Measurements from ENCODE around the gene TGDS. TPM values are rescaled to one million over a fixed set of nuclear protein-coding genes. Genes with fewer than 3 reads are reported as not detected.
A peak's percentile ranks its signal among the peaks of the same experiment; 100 is the strongest.

Gene TGDS
- total and polyA plus RNA-seq, 3 experiments from 2014 or later: 15.0 to 20.3 (median 19.9) TPM

- Mint-ChIP-seq H3K9me3 (no peaks in the 10 kb centered on the region), H3K36me3 (peaks cover 0 to 38% (median 9%) of the 10 kb centered on the region in 3 donors), H3K27ac (no peak overlapping the region), H3K4me1 (peaks cover 20 to 21% (median 21%) of the 10 kb centered on the region in 3 donors), H3K27me3 (peaks cover 0 to 1% of the 10 kb centered on the region in 2 donors), H3K4me3 (no peak overlapping the region)
- Histone ChIP-seq H3K27ac (ENCODE audit: low read depth, low read length) (no peak overlapping the region), H3K4me3 (ENCODE audit: low read length) (no peak overlapping the region), H3K9me3 (ENCODE audit: low read length) (no peaks in the 10 kb centered on the region), H3K27me3 (ENCODE audit: insufficient read depth, low read length, poor library complexity, severe bottlenecking) (no peaks in the 10 kb centered on the region), H3K36me3 (ENCODE audit: insufficient read depth, low read length) (no peaks in the 10 kb centered on the region), H3K4me1 (ENCODE audit: insufficient read depth, low read length) (no peaks in the 10 kb centered on the region)
- ChIA-PET POLR2A (no interaction called here), CTCF (no interaction called here)
- no peak for DNase-seq
These were observed 13.2 kb upstream of the TGDS start for GRCh38 chr13:94609196-94609595.

- ChIA-PET CTCF (no interaction called here), POLR2A (no interaction called here)
- no peak overlapping the region for H3K4me3 Mint-ChIP-seq
- peaks cover 0 to 38% (median 9%) of the 10 kb centered on the region in 3 donors for H3K36me3 Mint-ChIP-seq
- H3K4me1 Mint-ChIP-seq: peaks cover 20 to 21% (median 20%) of the 10 kb centered on the region in 3 donors
- Histone ChIP-seq H3K4me3 (ENCODE audit: low read length) (no peak overlapping the region), H3K36me3 (ENCODE audit: insufficient read depth, low read length) (no peaks in the 10 kb centered on the region), H3K27ac (ENCODE audit: low read depth, low read length) (no peak overlapping the region), H3K4me1 (ENCODE audit: insufficient read depth, low read length) (no peaks in the 10 kb centered on the region), H3K27me3 (ENCODE audit: insufficient read depth, low read length, poor library complexity, severe bottlenecking) (no peaks in the 10 kb centered on the region), H3K9me3 (ENCODE audit: low read length) (no peaks in the 10 kb centered on the region)
- H3K9me3 Mint-ChIP-seq: no peaks in the 10 kb centered on the region
- no peak overlapping the region for H3K27ac Mint-ChIP-seq
- no peak for DNase-seq
- peaks cover 0 to 1% of the 10 kb centered on the region in 2 donors for H3K27me3 Mint-ChIP-seq
These were observed 12.6 kb upstream of the TGDS start for GRCh38 chr13:94608586-94608985.

GRCh38 chr13:94607939-94608338 lies 12.0 kb upstream of the TGDS start:
- H3K27ac Mint-ChIP-seq: no peak overlapping the region
- DNase-seq: no peak
- H3K9me3 ChIP-seq (ENCODE audit: low read length): no peaks in the 10 kb centered on the region
- H3K9me3 Mint-ChIP-seq: no peaks in the 10 kb centered on the region
- no peak overlapping the region for H3K4me3 ChIP-seq (ENCODE audit: low read length)
- POLR2A ChIA-PET: no interaction called here
- H3K27me3 Mint-ChIP-seq: peaks cover 0 to 1% of the 10 kb centered on the region in 2 donors
- peaks cover 22 to 25% (median 23%) of the 10 kb centered on the region in 3 donors for H3K4me1 Mint-ChIP-seq
- CTCF ChIA-PET: no interaction called here
- no peaks in the 10 kb centered on the region for H3K27me3 ChIP-seq (ENCODE audit: insufficient read depth, low read length, poor library complexity, severe bottlenecking)
- H3K4me1 ChIP-seq (ENCODE audit: insufficient read depth, low read length): no peaks in the 10 kb centered on the region
- peaks cover 0 to 34% (median 9%) of the 10 kb centered on the region in 3 donors for H3K36me3 Mint-ChIP-seq
- no peak overlapping the region for H3K27ac ChIP-seq (ENCODE audit: low read depth, low read length)
- H3K36me3 ChIP-seq (ENCODE audit: insufficient read depth, low read length): no peaks in the 10 kb centered on the region
- H3K4me3 Mint-ChIP-seq: no peak overlapping the region

GRCh38 chr13:94607056-94607455 lies 11.1 kb upstream of the TGDS start:
- ChIA-PET POLR2A (no interaction called here), CTCF (no interaction called here)
- Histone ChIP-seq H3K27me3 (ENCODE audit: insufficient read depth, low read length, poor library complexity, severe bottlenecking) (no peaks in the 10 kb centered on the region), H3K4me3 (ENCODE audit: low read length) (no peak overlapping the region), H3K4me1 (ENCODE audit: insufficient read depth, low read length) (peaks cover 7% of the 10 kb centered on the region), H3K36me3 (ENCODE audit: insufficient read depth, low read length) (no peaks in the 10 kb centered on the region), H3K9me3 (ENCODE audit: low read length) (no peaks in the 10 kb centered on the region), H3K27ac (ENCODE audit: low read depth, low read length) (no peak overlapping the region)
- H3K27ac Mint-ChIP-seq: peak overlapping the region in 4 of 8 donors; percentile 7 to 47 (median 38)
- H3K4me1 Mint-ChIP-seq: peaks cover 30 to 34% (median 31%) of the 10 kb centered on the region in 3 donors
- peaks cover 0 to 1% of the 10 kb centered on the region in 2 donors for H3K27me3 Mint-ChIP-seq
- H3K36me3 Mint-ChIP-seq: peaks cover 0 to 30% (median 9%) of the 10 kb centered on the region in 3 donors
- DNase-seq: no peak
- no peaks in the 10 kb centered on the region for H3K9me3 Mint-ChIP-seq
- H3K4me3 Mint-ChIP-seq: peak overlapping the region in 1 of 7 donors; percentile 2

GRCh38 chr13:94602467-94602866 lies 6.5 kb upstream of the TGDS start:
- Mint-ChIP-seq H3K9me3 (no peaks in the 10 kb centered on the region), H3K4me1 (peaks cover 28 to 38% (median 38%) of the 10 kb centered on the region in 3 donors), H3K36me3 (peaks cover 0 to 10% (median 7%) of the 10 kb centered on the region in 3 donors), H3K27ac (peak overlapping the region; percentile 56 to 90 (median 82)), H3K27me3 (peaks cover 0 to 1% of the 10 kb centered on the region in 2 donors), H3K4me3 (peak overlapping the region; percentile 85 to 93 (median 88))
- peak overlapping the region; percentile 68 for H3K27ac ChIP-seq (ENCODE audit: low read depth, low read length)
- H3K9me3 ChIP-seq (ENCODE audit: low read length): no peaks in the 10 kb centered on the region
- H3K4me3 ChIP-seq (ENCODE audit: low read length): peak overlapping the region; percentile 60
- ChIA-PET POLR2A (interaction anchor here (0.6 to 2.1 kb wide), 2 partner anchors 53 to 147 kb away, joined by 3 to 8 read pairs; no protein-coding TSS in a partner anchor), CTCF (interaction anchor here (0.9 to 1.9 kb wide), 2 partner anchors 15 to 17 kb away, joined by 3 to 8 read pairs; no protein-coding TSS in a partner anchor)
- DNase-seq: peak in 1 of 5 donors; percentile 9
- no peaks in the 10 kb centered on the region for H3K27me3 ChIP-seq (ENCODE audit: insufficient read depth, low read length, poor library complexity, severe bottlenecking)
- H3K4me1 ChIP-seq (ENCODE audit: insufficient read depth, low read length): peaks cover 7% of the 10 kb centered on the region
- H3K36me3 ChIP-seq (ENCODE audit: insufficient read depth, low read length): no peaks in the 10 kb centered on the region

DNA sequence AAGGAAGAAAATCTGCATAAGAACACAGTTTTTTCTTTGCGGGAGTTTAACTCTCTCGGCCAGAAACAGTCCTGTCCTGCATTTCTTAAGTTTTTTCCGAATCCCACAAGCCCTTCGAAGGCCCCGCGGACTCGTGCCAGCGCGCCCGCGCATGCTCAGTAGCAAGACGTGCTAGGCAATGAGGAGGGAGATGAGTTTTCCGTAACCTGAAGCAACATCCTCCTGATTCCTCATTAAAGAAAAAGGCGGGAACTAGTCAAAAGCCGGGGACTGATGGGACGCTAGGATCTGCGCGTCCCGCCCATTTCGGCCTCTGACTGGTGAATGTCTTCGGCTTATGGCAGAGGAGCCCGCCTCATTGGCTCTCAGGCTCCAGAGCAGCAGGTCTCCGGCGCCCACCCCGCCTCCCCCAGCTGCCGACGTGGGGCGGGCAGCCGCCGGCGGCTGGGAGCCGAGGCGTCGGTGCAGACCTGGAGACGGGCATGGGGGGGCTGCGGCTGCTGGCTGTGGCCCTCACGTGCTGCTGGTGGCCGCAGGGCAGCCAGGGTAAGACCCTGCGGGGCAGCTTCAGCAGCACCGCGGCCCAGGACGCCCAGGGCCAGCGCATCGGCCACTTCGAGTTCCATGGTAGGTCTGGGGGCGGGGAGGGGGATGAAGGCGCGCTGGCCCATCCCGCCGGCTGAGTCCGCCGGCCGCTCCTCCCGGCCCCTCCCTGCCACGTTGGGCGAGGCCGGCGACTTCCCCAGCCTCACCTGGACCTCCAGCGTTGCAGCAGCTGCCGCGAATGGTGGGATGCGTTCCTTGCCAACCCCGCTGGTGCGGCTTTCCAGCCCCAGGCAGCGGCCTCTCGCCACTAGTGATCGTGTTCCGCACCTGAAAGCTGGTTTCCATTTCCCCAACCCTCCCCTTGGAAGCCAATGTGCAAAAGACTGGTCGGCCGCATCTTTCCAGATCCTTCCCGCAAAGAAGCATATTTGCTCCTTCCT lies 5.8 kb upstream of the TGDS start, which contains the start of gene GPR180:
Gene GPR180, plus strand, starts transcription at position 412 of the 986 bp plus-strand sequence. Its CDS starts 71 bp downstream, at position 483.
- Histone ChIP-seq H3K4me3 (ENCODE audit: low read length) (peak within 1 kb of the TSS; percentile 60), H3K9me3 (ENCODE audit: low read length) (no peaks in the 10 kb centered on the region), H3K27ac (ENCODE audit: low read depth, low read length) (peak within 1 kb of the TSS; percentile 68), H3K27me3 (ENCODE audit: insufficient read depth, low read length, poor library complexity, severe bottlenecking) (no peaks in the 10 kb centered on the region), H3K4me1 (ENCODE audit: insufficient read depth, low read length) (peaks cover 7% of the 10 kb centered on the region), H3K36me3 (ENCODE audit: insufficient read depth, low read length) (no peaks in the 10 kb centered on the region)
- Mint-ChIP-seq H3K27ac (peak within 1 kb of the TSS; percentile 56 to 97 (median 87)), H3K4me1 (peaks cover 22 to 34% (median 31%) of the 10 kb centered on the region in 3 donors), H3K27me3 (no peaks in the 10 kb centered on the region), H3K9me3 (no peaks in the 10 kb centered on the region), H3K4me3 (peak within 1 kb of the TSS; percentile 86 to 93 (median 88)), H3K36me3 (peaks cover 0 to 6% (median 3%) of the 10 kb centered on the region in 3 donors)
- CTCF ChIA-PET: interaction anchor here (1.0 to 1.9 kb wide), 2 partner anchors 15 to 19 kb away, joined by 3 to 8 read pairs; no protein-coding TSS in a partner anchor
- POLR2A ChIA-PET: interaction anchor here (0.6 to 2.1 kb wide), 2 partner anchors 52 to 147 kb away, joined by 3 to 8 read pairs; no protein-coding TSS in a partner anchor
- DNase-seq: peak; percentile 75 to 92 (median 86)

GRCh38 chr13:94599877-94600276 lies 3.9 kb upstream of the TGDS start:
- Mint-ChIP-seq H3K4me3 (peak overlapping the region in 1 of 7 donors; percentile 38), H3K9me3 (no peaks in the 10 kb centered on the region), H3K36me3 (peaks cover 0 to 6% (median 0%) of the 10 kb centered on the region in 3 donors), H3K4me1 (peaks cover 31 to 43% (median 36%) of the 10 kb centered on the region in 3 donors), H3K27me3 (no peaks in the 10 kb centered on the region), H3K27ac (peak overlapping the region in 1 of 8 donors; percentile 54)
- ChIA-PET POLR2A (no interaction called here), CTCF (no interaction called here)
- H3K4me3 ChIP-seq (ENCODE audit: low read length): no peak overlapping the region
- H3K27me3 ChIP-seq (ENCODE audit: insufficient read depth, low read length, poor library complexity, severe bottlenecking): no peaks in the 10 kb centered on the region
- H3K27ac ChIP-seq (ENCODE audit: low read depth, low read length): no peak overlapping the region
- no peaks in the 10 kb centered on the region for H3K9me3 ChIP-seq (ENCODE audit: low read length)
- H3K4me1 ChIP-seq (ENCODE audit: insufficient read depth, low read length): peaks cover 16% of the 10 kb centered on the region
- no peak for DNase-seq
- no peaks in the 10 kb centered on the region for H3K36me3 ChIP-seq (ENCODE audit: insufficient read depth, low read length)

- Histone ChIP-seq H3K9me3 (ENCODE audit: low read length) (no peaks in the 10 kb centered on the region), H3K27me3 (ENCODE audit: insufficient read depth, low read length, poor library complexity, severe bottlenecking) (no peaks in the 10 kb centered on the region), H3K4me3 (ENCODE audit: low read length) (no peak overlapping the region), H3K27ac (ENCODE audit: low read depth, low read length) (no peak overlapping the region), H3K36me3 (ENCODE audit: insufficient read depth, low read length) (no peaks in the 10 kb centered on the region), H3K4me1 (ENCODE audit: insufficient read depth, low read length) (peaks cover 31% of the 10 kb centered on the region)
- Mint-ChIP-seq H3K36me3 (peaks cover 0 to 8% (median 0%) of the 10 kb centered on the region in 3 donors), H3K27ac (peak overlapping the region in 1 of 8 donors; percentile 70), H3K27me3 (no peaks in the 10 kb centered on the region), H3K4me3 (peak overlapping the region in 1 of 7 donors; percentile 80), H3K9me3 (no peaks in the 10 kb centered on the region), H3K4me1 (peaks cover 42 to 54% (median 49%) of the 10 kb centered on the region in 3 donors)
- CTCF ChIA-PET: no interaction called here
- DNase-seq: no peak
- POLR2A ChIA-PET: no interaction called here
These were observed 2.3 kb upstream of the TGDS start for GRCh38 chr13:94598281-94598680.

Measured in CD8-positive, alpha-beta memory T cell (primary cell).